Left lung (tissue), 10 donors: Measurements from ENCODE around the gene ZNF740. TPM values are rescaled to one million over a fixed set of nuclear protein-coding genes. Genes with fewer than 3 reads are reported as not detected.

ENCODE experiments used
- ATAC-seq: fragments of 200-7000 bp; cut with Tn5 transposase; one replicate; pipeline ENCODE4 v1.9.1; 2020; ENCODE audit warnings: moderate library complexity
- DNase-seq, 4 donors: peaks; one replicate each; pipeline ENCODE4 v3.0.0-alpha.2; 2013 to 2020
- H3K27ac ChIP-seq, 2 donors: fragments of 200-600 bp; sonication (generic) in 1 of 2; one replicate each; pipeline versions ENCODE4 v1.5.0 to v1.8.0; 2020 to 2021
- H3K27me3 ChIP-seq, 2 donors: fragments of 200-600 bp; sonication (generic) in 1 of 2; one replicate each; pipeline versions ENCODE4 v1.5.0 to v1.8.0; 2020 to 2021
- H3K36me3 ChIP-seq, 2 donors: fragments of 200-600 bp; sonication (generic) in 1 of 2; one replicate each; pipeline versions ENCODE4 v1.5.0 to v1.8.0; 2020 to 2021
- H3K4me1 ChIP-seq, 2 donors: fragments of 200-600 bp; one replicate each; pipeline ENCODE4 v1.8.0; 2021
- H3K4me3 ChIP-seq, 2 donors: fragments of 200-600 bp; sonication (generic) in 1 of 2; one replicate each; pipeline versions ENCODE4 v1.5.0 to v1.8.0; 2020 to 2021; ENCODE audit warnings: mild to moderate bottlenecking in 1 of 2
- H3K9me3 ChIP-seq, 2 donors: fragments of 200-600 bp; sonication (generic) in 1 of 2; one replicate each; pipeline versions ENCODE4 v1.5.0 to v1.8.0; 2020 to 2021
- intact Hi-C, 2 donors: fragments of 100-400 bp; cut with DNase I; formaldehyde crosslinking; loops; one replicate each; pipeline versions ENCODE4 v1.11.2 to v1.14.2; 2022
- polyA plus RNA-seq, 6 donors: library from polyadenylated mRNA; unstranded; fragments of 120-200 nt; gene quantifications; one replicate each; pipeline ENCODE4 v1.2.1, GENCODE V29; 2013; ENCODE audit not compliant: insufficient read length in 6 of 6
- total RNA-seq, 2 donors: library from RNA; stranded (reverse); fragmentation: NEBNext Ultra II Directional; extraction: Animal tissue kit (Norgen Biotek cat#: 25700); gene quantifications; one replicate each; pipeline ENCODE4 v1.2.1, GENCODE V29; 2021
- TF ChIP-seq, protein P1 (sequence below), 2 donors: fragments of 200-600 bp; sonication (generic) in 1 of 2; IDR thresholded peaks; one replicate each; pipeline versions ENCODE4 v1.5.0 to v1.8.0; 2021; ENCODE audit warnings: antibody characterized with exemption in 2 of 2
- donor health status: DM: no; HTN: yes; CAD: no.
- donor health status: DM: no; HTN: no; CAD: no.

ZNF740 gene
- total and polyA plus RNA-seq, 8 donors: 34.6 to 67.4 (median 62.0) TPM

- DNase-seq (no peak), ATAC-seq (no peak)
- H3K27me3 ChIP-seq: no peaks in the 10 kb centered on the region
- intact Hi-C loops: no loop called here
- no peak overlapping the region for H3K4me3 ChIP-seq
- H3K36me3 ChIP-seq: no peaks in the 10 kb centered on the region
- TF ChIP-seq, protein P1, sequence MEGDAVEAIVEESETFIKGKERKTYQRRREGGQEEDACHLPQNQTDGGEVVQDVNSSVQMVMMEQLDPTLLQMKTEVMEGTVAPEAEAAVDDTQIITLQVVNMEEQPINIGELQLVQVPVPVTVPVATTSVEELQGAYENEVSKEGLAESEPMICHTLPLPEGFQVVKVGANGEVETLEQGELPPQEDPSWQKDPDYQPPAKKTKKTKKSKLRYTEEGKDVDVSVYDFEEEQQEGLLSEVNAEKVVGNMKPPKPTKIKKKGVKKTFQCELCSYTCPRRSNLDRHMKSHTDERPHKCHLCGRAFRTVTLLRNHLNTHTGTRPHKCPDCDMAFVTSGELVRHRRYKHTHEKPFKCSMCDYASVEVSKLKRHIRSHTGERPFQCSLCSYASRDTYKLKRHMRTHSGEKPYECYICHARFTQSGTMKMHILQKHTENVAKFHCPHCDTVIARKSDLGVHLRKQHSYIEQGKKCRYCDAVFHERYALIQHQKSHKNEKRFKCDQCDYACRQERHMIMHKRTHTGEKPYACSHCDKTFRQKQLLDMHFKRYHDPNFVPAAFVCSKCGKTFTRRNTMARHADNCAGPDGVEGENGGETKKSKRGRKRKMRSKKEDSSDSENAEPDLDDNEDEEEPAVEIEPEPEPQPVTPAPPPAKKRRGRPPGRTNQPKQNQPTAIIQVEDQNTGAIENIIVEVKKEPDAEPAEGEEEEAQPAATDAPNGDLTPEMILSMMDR (IDR thresholded peaks at IDR 0.05): no peak
- H3K27ac ChIP-seq: no peak overlapping the region
- H3K9me3 ChIP-seq: no peaks in the 10 kb centered on the region
- peaks cover 36 to 46% of the 10 kb centered on the region in 2 donors for H3K4me1 ChIP-seq
Observed at GRCh38 chr12:53225635-53226424, 45.3 kb downstream of the ZNF740 start.

DNA sequence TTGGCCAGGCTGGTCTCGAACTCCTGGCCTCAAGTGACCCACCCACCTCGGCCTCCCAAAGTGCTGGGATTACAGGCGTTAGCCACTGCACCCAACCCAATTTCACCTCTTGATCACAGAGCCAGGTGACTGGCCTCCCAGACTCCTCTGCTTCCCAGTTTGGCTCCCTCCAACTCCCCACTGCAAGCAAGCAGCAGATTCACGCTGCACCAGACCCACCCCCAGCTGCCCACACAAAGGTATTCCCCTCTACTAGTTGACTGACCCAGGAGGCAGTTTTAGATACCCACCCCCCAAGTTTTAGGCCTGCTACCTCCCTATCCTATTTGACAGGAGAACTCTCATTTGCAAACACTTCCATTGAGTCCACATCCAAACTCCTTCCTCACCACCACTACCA is 46.3 kb downstream of the ZNF740 start:
- Histone ChIP-seq H3K4me1 (peaks cover 35 to 51% of the 10 kb centered on the region in 2 donors), H3K4me3 (no peak overlapping the region), H3K27ac (no peak overlapping the region), H3K36me3 (no peaks in the 10 kb centered on the region), H3K9me3 (no peaks in the 10 kb centered on the region), H3K27me3 (peaks cover 0 to 9% of the 10 kb centered on the region in 2 donors)
- ATAC-seq (no peak), DNase-seq (no peak)
- TF ChIP-seq, protein P1 (IDR thresholded peaks at IDR 0.05): no peak
- intact Hi-C loops: no loop called here

DNA sequence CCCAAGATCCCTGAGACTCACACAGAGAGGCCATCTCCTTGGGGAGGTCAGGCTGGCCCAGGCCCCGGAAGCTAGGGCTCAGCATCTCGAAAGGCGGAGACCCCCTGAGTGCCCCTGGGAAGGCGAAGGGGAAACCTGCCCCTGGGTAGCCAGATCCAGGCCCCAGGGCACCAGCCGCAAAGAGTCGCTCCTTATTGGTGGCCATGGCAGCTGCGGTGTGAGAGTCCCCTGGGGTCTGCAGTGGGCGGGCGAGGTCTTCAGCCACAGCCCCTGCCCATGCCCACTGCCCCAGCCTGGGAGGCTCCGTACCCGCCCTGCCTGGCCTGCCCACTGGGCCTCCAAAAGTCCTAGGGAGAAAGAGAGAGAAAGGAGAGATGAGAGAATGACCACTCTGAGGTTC is 46.8 kb downstream of the ZNF740 start:
- H3K9me3 ChIP-seq: no peaks in the 10 kb centered on the region
- DNase-seq (no peak), ATAC-seq (no peak)
- peaks cover 0 to 14% of the 10 kb centered on the region in 2 donors for H3K27me3 ChIP-seq
- H3K4me1 ChIP-seq: peaks cover 30 to 50% of the 10 kb centered on the region in 2 donors
- no peaks in the 10 kb centered on the region for H3K36me3 ChIP-seq
- TF ChIP-seq, protein P1 (IDR thresholded peaks at IDR 0.05): no peak
- intact Hi-C loops: no loop called here
- no peak overlapping the region for H3K27ac ChIP-seq
- no peak overlapping the region for H3K4me3 ChIP-seq

- no peak for DNase-seq
- ATAC-seq: no peak
- no peaks in the 10 kb centered on the region for H3K9me3 ChIP-seq
- TF ChIP-seq, protein P1 (IDR thresholded peaks at IDR 0.05): no peak
- H3K4me3 ChIP-seq: no peak overlapping the region
- no peaks in the 10 kb centered on the region for H3K36me3 ChIP-seq
- H3K27ac ChIP-seq: no peak overlapping the region
- intact Hi-C loops: no loop called here
- H3K27me3 ChIP-seq: peaks cover 0 to 19% of the 10 kb centered on the region in 2 donors
- H3K4me1 ChIP-seq: peaks cover 25 to 50% of the 10 kb centered on the region in 2 donors
Observed at GRCh38 chr12:53227836-53228235, 47.3 kb downstream of the ZNF740 start.

GRCh38 chr12:53229454-53229853 is 48.9 kb downstream of the ZNF740 start:
- Histone ChIP-seq H3K4me3 (no peak overlapping the region), H3K36me3 (no peaks in the 10 kb centered on the region), H3K4me1 (peaks cover 16 to 46% of the 10 kb centered on the region in 2 donors), H3K9me3 (no peaks in the 10 kb centered on the region), H3K27me3 (peaks cover 0 to 34% of the 10 kb centered on the region in 2 donors), H3K27ac (no peak overlapping the region)
- ATAC-seq (no peak), DNase-seq (no peak)
- TF ChIP-seq, protein P1 (IDR thresholded peaks at IDR 0.05): no peak
- intact Hi-C loops: no loop called here
